ENCODE results near the gene CCDC24.
A peak's percentile ranks its signal among the peaks of the same experiment; 100 is the strongest.

Gene CCDC24

DNA sequence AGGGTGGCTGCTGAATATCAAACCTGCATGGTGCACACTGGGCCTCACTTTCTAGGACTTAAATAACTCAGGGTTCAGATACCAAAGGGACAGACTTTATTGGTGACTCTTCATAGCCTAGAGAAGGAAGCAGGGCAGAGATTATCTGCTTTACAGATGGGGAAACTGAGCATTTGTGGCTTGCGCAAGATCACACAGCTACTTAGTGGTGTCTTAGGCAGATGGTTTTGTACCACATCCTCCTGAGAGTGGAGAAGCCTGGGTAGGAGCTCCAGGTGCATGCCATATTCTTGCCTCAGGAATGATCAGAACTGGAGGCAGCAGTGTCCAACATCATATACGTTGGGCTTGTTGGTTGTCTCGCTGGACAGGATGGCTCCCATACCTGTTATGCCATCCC is 28.4 kb upstream of the CCDC24 start:
- DNase-seq (ENCODE audit: low read depth in 3 of 3, low spot score in 1 of 3) = no peak

DNA sequence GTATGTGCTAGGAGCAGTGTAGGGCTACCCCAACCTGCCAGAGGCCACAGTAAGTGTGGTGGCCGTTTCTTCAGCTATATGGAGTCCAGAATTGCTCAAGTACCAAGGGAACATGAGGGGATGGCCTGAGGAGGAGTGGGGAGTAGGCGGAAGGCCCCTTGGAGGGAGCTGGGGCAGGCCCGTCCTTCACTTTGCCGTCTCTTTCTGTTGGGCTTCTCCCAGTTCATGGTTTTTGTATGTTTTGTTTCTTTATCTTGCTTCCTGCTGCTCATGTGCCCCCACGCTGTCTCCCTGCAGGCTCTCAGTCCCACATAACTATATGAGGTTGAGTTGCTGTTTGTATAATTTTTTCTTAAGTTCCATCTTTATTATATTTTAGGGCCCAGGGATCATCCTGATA is 27.5 kb upstream of the CCDC24 start:
- no peak for DNase-seq (ENCODE audit: low read depth in 3 of 3, low spot score in 1 of 3)

DNA sequence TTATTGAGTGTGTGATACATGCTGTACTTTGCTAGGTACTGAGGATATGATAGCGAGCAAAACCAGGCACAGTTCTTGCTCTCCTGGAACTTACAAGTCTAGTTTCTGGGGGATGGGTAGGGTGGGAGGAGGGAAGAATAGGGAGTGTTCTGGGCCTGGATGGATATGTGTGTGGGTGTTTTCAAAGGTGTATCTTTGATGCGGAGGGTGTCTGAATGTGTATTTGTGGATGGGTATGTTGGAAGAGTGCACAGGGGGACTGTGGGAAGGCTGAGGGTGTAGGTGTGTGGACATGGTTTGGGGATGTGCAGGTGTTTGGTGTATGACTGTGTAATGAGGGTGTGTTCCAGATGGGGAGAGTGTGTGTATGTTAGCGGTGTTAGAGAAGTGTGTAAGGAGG is 26.1 kb upstream of the CCDC24 start:
- no peak for DNase-seq (ENCODE audit: low read depth in 3 of 3, low spot score in 1 of 3)

DNA sequence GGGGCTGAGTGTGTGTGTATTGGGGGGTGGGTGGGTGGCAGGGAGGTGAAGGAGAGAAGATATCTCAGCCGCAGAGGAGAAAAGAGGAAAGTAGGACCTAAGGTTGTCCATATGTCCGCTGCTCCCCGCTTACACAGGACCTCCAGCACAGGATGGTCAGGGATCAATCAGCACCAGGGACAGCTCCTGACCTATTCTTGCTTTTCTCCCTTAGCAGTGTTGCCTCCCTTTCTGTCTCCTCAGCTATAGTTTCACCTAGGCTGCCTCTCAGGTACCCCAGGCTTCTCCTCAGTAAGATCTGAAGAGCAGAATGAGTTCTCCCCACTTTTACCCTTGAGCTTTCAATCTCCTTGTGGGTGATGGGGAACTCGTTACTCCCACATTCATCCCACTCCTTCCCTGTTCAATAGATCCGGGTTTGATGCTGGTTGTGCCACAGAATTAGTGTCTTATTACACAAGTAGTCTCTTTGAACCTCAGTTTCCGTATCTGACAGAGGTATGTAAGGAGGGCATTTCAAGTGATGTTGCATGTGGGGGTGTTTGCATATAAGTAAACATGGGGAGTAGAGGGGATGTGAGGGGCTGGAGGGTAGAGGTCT is 23.0 kb upstream of the CCDC24 start:
- no peak for DNase-seq (ENCODE audit: low read depth in 3 of 3, low spot score in 1 of 3)

DNA sequence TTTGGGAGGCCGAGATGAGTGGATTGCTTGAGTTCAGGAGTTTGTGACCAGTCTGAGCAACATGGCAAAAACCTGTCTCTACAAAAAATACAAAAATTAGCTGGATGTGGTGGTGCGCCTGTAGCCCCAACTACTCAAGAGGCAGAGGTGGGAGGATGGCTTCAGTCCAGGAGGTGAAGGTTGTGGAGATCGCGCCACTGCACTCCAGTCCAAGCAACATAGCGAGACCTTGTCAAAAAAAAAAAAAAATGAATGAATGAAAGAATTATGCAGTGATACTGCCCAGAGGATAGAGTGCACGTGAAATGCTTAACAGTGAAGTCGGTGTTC is 22.0 kb upstream of the CCDC24 start:
- DNase-seq (ENCODE audit: low read depth in 3 of 3, low spot score in 1 of 3) = no peak

DNA sequence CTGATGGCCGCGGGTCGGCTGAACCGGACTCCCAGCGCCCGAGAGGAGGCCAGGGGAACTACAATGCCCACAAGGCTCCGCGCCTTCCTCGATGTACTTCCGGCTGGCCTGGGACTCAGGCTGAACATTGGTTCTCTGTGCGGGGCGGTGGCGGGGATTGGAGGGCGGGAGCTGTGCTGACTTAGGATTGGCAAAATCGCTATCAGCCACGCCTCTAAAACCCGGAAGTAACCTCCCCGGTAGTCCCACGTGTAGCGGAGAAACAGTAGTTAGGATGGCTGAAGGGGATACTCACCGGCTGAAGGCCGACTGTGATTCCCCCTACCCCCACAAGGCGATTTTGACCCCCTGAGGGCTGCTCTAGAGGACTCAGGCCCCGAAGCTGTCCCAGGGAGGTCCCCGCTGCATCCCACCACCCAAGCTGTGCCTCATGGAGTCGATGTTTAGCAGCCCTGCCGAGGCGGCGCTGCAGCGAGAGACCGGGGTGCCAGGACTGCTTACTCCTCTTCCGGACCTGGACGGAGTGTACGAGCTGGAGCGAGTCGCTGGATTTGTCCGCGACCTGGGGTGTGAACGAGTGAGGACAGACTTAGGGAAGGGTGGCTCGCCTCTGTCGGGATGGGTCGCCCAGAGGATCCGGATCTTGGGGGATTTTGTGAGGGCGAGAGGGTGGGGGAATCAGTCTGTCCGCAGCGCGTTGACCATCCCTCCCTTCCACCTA is 21.5 kb upstream of the CCDC24 start, which contains the start of gene DPH2:
TSS of gene DPH2 (plus strand) at position 265 of the 721 bp plus-strand sequence. CDS start at position 431, 166 bp downstream.
- peak; percentile 82 to 87 (median 84) for DNase-seq (ENCODE audit: low read depth in 3 of 3, low spot score in 1 of 3)

DNA sequence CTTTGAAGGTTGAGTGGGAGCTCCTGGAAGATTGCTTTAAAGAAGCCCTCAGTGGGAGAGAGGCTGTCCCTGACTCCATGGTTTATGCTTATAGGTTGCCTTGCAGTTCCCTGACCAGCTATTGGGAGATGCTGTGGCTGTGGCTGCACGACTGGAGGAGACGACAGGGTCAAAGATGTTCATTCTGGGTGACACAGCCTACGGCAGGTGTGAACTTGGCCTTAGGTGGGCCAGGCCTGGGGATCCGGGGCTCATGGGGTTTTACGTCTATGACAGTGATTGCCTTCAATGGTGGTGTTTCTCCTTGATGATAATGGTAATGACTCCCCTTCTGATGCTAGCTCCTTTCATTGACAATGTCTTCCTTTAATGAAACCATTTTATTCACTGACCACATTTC is 20.9 kb upstream of the CCDC24 start:
- no peak for DNase-seq (ENCODE audit: low read depth in 3 of 3, low spot score in 1 of 3)

DNA sequence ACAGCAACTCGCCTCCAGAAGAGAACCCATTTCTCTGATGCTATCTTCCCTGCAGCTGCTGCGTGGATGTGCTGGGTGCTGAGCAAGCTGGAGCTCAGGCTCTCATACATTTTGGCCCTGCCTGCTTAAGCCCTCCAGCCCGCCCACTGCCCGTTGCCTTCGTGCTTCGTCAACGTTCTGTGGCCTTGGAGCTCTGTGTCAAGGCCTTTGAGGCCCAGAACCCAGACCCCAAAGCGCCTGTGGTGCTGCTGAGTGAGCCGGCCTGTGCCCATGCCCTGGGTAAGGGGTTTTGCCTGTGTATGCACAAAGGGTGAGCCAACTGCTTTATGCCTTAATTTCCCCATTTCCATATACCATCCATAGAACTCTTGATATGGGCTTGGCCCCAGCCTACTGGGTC is 20.5 kb upstream of the CCDC24 start:
- DNase-seq (ENCODE audit: low read depth in 3 of 3, low spot score in 1 of 3) = no peak

DNA sequence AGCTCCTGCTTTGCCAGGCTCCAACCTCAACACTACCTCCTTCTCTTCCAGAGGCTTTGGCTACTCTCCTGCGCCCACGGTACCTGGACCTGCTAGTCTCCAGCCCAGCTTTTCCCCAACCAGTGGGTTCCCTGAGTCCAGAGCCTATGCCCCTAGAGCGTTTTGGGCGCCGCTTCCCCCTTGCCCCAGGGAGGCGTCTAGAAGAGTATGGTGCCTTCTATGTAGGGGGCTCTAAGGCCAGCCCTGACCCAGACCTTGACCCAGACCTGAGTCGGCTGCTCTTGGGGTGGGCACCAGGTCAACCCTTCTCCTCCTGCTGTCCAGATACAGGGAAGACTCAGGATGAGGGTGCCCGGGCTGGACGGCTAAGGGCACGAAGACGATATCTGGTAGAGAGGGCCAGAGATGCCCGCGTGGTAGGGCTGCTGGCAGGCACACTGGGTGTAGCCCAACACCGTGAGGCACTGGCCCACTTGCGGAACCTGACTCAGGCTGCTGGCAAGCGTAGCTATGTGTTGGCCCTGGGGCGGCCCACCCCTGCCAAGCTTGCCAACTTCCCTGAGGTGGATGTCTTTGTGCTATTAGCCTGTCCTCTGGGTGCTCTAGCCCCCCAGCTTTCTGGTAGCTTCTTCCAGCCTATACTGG is 19.9 kb upstream of the CCDC24 start:
- no peak for DNase-seq (ENCODE audit: low read depth in 3 of 3, low spot score in 1 of 3)

DNA sequence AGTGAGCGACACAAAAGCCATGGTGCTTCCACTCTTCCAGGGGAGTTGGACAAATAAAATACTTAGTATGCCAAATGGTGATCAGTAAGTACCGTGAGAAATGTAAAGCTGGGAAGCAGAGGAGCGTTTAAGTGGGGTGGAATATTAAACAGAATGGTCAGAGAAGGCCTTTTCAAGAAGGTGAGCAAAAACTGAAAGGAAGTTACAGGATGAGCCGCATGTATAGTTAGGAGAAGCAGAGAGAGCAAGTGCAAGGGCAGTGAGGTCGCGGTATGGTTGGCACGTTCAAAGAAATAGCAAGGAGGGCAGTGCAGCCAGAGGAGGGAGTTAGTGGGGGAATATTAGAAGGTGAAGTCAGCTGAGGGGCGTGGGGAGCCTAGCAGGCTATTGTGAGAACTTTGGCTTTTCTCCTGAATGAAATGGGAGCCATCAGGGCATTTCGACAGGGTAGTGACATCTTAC is 17.4 kb upstream of the CCDC24 start:
- no peak for DNase-seq (ENCODE audit: low read depth in 3 of 3, low spot score in 1 of 3)

DNA sequence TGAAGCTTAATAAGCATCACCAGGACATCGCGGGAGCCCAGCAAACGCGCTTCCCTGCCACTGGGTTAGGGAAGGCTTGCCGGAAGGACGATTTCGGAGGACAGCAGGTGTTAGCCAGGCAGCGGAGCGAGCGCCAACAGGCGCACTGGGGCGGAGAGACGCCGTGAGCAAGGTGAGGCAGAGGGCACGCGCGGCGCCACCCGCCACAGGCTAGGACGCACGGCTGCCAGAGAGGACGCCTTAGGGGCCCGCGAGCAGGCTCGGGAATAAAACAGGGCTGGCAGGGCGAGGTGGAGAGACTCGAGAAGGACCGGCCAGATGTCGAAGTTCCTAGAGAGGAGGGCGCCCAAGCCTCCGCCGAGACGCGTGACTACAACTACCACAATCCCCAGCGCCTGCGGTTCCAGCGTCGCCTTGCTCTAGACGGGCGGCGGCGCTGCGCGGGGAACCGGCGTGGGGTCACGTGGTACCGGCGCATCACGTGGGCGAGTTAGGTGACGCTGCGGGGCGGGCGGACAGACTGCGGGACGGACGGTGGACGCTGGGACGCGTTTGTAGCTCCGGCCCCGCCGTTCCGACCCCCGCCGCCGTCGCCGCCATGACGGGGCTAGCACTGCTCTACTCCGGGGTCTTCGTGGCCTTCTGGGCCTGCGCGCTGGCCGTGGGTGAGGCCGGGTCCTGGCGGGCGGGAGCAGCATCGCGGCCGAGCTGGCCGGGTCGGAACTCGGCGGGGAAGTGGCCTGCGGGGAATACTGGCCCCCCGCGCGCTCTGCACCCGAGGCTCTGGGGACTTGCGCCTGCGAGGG is 16.8 kb upstream of the CCDC24 start, which contains the start of gene ATP6V0B:
TSS of gene ATP6V0B (plus strand) at position 518 of the 806 bp plus-strand sequence. CDS start at position 599, 81 bp downstream.
- DNase-seq (ENCODE audit: low read depth in 3 of 3, low spot score in 1 of 3) = peak; percentile 68 to 93 (median 80)

DNA sequence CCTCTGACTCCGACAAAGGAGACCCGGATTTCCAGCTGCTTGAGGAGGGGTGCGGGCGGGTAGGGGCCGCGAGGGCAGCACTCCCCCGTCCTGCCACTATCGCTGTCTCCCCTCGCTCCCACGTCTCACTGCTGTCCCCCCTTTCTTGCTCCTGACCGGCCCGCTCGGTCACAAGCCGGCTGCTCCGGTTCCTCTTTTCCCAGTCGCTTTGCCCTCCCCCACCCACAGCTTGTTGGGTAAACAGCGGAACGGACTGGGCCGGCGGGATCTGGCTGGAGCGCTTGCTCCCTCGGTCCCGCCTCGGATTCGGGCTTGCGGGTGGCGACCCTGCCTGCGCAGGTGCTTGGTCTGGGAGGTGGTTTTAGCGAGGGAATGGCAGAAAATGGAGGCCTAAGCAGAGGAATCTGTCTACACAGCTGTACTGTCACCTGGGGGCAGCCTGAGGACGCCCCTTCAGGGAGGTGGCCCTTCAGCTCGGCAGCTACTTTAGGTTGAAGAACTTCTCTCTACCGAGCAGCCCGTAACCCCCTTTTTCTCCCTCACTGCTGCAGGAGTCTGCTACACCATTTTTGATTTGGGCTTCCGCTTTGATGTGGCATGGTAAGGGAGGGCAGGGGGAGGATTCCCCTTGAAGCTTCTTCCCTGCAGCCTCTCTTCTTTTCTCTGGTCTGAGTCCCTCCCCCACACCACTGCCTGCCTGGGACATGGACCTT is 16.0 kb upstream of the CCDC24 start:
- DNase-seq (ENCODE audit: low read depth in 3 of 3, low spot score in 1 of 3) = no peak

DNA sequence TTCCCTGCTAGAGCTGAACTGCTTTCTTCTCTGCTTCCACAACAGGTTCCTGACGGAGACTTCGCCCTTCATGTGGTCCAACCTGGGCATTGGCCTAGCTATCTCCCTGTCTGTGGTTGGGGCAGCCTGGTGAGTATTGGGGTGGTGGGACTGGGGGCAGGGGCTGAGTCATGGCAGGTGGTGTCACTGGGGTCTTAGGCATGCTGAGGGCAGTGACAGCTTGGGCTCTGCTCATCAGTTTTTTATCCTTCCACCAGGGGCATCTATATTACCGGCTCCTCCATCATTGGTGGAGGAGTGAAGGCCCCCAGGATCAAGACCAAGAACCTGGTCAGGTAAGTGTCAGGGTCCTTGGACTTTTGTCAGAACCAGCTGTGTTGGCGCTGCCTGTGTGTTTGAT is 15.4 kb upstream of the CCDC24 start:
- no peak for DNase-seq (ENCODE audit: low read depth in 3 of 3, low spot score in 1 of 3)

DNA sequence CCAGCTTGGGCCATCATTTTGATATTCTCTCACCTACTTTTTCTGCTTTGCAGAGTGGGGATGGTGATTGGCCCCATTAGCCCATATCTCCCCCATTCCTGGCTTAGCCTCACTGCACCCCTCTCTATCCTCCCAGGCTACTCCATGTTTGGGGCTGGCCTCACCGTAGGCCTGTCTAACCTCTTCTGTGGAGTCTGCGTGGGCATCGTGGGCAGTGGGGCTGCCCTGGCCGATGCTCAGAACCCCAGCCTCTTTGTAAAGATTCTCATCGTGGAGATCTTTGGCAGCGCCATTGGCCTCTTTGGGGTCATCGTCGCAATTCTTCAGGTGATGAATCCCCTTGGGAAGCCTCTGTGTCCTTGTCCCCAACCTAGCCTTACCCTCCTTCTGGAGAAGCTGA is 14.5 kb upstream of the CCDC24 start:
- no peak for DNase-seq (ENCODE audit: low read depth in 3 of 3, low spot score in 1 of 3)

DNA sequence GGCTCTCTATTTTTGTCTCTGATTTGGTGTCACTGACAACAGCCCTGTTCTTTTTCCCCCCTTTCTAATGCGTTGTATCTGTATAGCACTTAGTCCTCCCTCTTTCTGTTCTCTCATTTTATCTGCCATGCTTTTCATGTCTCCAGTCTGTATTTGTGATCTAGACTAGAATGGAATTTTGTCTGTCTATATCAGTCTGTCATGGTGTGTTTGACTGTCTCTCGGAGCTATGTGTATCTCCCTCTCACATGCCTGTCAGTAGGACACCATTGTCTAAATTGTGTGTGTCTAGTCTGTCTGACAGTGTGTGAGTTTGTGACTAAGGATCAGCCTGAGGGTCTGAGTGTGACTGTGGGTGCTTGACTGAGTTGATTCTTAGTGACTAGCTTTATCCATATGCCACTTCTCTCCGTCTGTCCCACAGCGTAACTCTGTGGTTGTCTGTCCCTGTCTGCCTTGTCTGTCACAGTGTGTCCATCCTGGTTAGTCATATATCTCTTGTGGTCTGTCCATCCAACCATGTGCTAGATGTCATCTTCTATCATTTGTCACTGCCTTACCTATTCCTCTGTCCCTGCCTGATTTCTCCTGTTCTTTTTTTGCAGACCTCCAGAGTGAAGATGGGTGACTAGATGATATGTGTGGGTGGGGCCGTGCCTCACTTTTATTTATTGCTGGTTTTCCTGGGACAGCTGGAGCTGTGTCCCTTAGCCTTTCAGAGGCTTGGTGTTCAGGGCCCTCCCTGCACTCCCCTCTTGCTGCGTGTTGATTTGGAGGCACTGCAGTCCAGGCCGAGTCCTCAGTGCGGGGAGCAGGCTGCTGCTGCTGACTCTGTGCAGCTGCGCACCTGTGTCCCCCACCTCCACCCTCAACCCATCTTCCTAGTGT is 13.8 kb upstream of the CCDC24 start:
- DNase-seq (ENCODE audit: low read depth in 3 of 3, low spot score in 1 of 3) = no peak

DNA sequence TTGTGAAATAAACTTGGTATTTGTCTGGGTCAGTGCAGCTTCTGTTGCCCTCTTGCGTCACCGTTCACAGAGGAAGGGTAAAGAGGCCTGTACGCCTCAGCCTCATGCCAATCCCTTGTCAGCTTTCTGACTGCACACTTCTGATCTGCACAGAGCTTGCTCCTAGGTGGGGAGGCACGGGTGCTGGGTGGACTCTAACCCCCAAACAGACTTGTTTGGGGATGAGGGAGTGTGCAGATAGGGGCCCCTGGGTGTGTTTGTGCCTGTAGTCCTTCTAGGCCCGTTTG is 13.2 kb upstream of the CCDC24 start:
- DNase-seq (ENCODE audit: low read depth in 3 of 3, low spot score in 1 of 3) = no peak

DNA sequence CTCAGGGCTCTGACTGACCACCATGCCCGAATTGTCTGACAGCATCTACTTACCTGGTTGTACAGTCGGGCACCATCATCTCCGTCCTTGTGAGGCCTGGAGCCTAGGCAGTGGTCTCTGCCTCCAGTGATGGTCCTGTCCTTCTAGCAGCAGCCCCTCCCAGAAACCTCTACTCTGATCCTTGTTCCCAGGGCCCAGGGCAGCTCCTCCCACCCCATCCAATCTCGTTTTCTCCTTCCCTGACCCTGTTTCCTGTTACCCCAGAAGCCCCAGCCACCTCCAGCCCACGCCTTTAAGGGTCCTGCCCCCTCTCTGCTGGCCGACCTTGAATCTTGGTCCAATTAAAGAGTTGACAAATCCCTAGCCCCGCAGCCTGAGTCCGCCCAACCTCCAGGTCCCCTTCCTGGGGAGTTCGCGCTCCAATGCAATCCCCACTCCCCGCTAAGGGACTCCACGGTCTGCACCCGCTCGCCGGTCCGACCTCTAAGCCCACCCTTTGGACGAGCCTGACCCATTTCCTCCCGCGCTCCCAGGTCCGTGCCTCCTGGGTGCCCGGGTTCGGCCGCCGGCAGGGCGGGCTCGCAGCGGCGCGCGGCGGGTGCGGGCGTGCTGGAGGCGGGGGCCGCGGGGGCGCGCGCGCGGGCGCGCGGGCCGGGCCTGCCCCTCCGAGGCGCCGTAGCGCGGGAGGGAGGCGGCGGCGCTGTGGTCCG is 12.7 kb upstream of the CCDC24 start, which contains the start of gene B4GALT2:
TSS of gene B4GALT2 (plus strand) at position 660 of the 710 bp plus-strand sequence. CDS start 1,951 bp downstream, outside the sequence.
- DNase-seq (ENCODE audit: low read depth in 3 of 3, low spot score in 1 of 3) = peak in 1 of 3 donors; percentile 33

DNA sequence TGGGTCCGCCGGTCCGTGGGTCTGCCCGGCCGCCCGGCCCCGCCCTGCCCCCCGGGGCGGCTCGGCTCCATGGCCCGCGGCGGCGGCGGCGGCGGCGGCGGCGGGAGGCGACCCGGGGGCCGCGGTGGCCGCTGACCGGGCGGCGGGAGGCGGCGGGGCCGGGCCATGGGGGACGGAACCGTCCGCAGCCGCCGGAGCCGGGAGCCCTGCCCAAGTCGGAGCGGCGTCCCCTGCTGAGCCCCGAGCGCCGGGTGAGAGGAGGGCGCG is 12.2 kb upstream of the CCDC24 start:
- DNase-seq (ENCODE audit: low read depth in 3 of 3, low spot score in 1 of 3) = no peak

DNA sequence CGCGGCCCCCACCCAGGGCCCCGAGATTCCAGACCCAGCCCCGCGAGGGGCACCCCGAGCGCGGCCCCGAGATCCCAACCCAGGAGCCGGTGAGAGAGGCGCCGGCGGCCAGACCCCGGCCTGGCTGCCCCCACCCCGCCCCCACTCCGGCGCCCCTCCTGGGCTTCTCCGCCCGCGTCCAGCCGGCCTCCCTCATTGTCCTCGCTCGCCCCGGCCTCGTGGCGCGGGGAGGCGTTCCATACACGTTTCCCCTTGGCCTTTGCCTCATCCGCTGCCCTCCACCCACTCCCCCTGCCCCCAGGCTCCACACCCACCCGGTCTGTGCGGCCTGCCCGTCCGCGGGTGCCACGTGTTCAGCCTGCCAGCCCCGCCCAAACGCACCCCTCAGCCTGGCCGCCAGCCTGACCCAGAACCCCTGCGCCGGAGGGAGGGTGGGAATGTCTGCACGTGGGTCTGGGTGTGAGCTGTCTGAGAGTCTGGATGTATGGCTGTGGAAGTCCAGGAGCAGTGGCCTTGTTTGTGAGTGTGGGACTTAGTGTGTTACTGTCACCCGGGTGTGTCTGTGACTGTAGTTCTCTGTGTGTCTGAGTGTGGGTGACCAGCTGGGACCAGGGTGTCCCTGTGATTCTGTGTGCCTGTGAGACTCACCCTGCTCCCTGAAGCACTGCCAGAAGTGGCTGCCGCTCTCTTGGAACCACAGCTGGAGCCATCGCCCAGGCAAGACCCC is 11.7 kb upstream of the CCDC24 start:
- DNase-seq (ENCODE audit: low read depth in 3 of 3, low spot score in 1 of 3) = peak in 1 of 3 donors; percentile 27

Measured in stimulated activated CD4-positive, alpha-beta T cell treated with anti-CD3 and anti-CD28 coated beads, TNF-alpha, amount 100 ng/mL, for 1 hour (primary cell).